ENCODE measurements around the gene NUP43. TPM values are rescaled to one million over a fixed set of nuclear protein-coding genes. Genes with fewer than 3 reads are reported as not detected.

The NUP43 gene
- total RNA-seq, 1 donor from 2014 or later, result 29.7 TPM

DNA sequence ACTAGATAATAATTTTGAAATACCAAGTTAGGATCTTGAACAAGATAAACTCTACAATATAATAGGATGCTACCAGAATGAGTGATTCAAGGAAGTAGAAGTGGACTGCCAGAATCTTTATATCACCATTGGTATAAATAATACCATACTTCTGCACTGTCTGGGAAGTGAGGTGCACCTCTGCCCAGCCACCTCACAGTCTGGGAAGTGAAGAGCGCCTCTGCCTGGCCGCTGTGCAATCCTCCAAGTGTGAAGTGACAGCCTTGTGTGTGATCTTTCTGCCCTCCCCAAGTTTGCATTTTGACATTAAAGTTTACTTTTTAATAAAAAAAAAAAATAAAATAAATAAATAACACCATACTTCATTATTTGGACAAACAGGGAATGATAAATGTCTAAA lies 47.2 kb downstream of the NUP43 start:
- intact Hi-C loops (cut with micrococcal nuclease), result no loop called here
- Histone ChIP-seq H3K4me3 (no peak overlapping the region), H3K4me1 (peaks cover 37% of the 10 kb centered on the region), H3K27me3 (ENCODE audit: low read depth) (no peaks in the 10 kb centered on the region), H3K27ac (replicated peaks) (no peak overlapping the region), H3K9me3 (replicated peaks) (no peaks in the 10 kb centered on the region), H3K36me3 (peaks cover 36% of the 10 kb centered on the region)
- DNase-seq, result no peak
- TF ChIP-seq CTCF (IDR thresholded peaks at IDR 0.05; ENCODE audit: borderline replicate concordance), result no peak

GRCh38 chr6:149698175-149698574 lies 48.2 kb downstream of the NUP43 start:
- Histone ChIP-seq H3K36me3 (peaks cover 46% of the 10 kb centered on the region), H3K27ac (replicated peaks) (no peak overlapping the region)
- intact Hi-C loops (cut with micrococcal nuclease), result no loop called here

GRCh38 chr6:149696901-149697300 lies 49.4 kb downstream of the NUP43 start:
- Histone ChIP-seq H3K27ac (replicated peaks) (no peak overlapping the region), H3K9me3 (replicated peaks) (no peaks in the 10 kb centered on the region), H3K4me1 (peaks cover 20% of the 10 kb centered on the region), H3K36me3 (peaks cover 57% of the 10 kb centered on the region), H3K27me3 (ENCODE audit: low read depth) (no peaks in the 10 kb centered on the region), H3K4me3 (no peak overlapping the region)
- no peak for DNase-seq
- TF ChIP-seq CTCF (IDR thresholded peaks at IDR 0.05; ENCODE audit: borderline replicate concordance), result no peak
- intact Hi-C loops (cut with micrococcal nuclease), result no loop called here

More at GRCh38 chr6:149698175-149698574, 48.2 kb downstream of the NUP43 start:
- peaks cover 33% of the 10 kb centered on the region for H3K4me1 ChIP-seq
- no peak for TF ChIP-seq CTCF (IDR thresholded peaks at IDR 0.05; ENCODE audit: borderline replicate concordance)
- H3K4me3 ChIP-seq, result no peak overlapping the region
- no peak for DNase-seq
- H3K27me3 ChIP-seq (ENCODE audit: low read depth), result no peaks in the 10 kb centered on the region
- no peaks in the 10 kb centered on the region for H3K9me3 ChIP-seq (replicated peaks)

- H3K9me3 ChIP-seq (replicated peaks), result no peaks in the 10 kb centered on the region
- no peaks in the 10 kb centered on the region for H3K27me3 ChIP-seq (ENCODE audit: low read depth)
- H3K36me3 ChIP-seq, result peaks cover 53% of the 10 kb centered on the region
- H3K4me1 ChIP-seq, result peaks cover 6% of the 10 kb centered on the region
- H3K4me3 ChIP-seq, result no peak overlapping the region
- intact Hi-C loops (cut with micrococcal nuclease), result no loop called here
- no peak for DNase-seq
- TF ChIP-seq CTCF (IDR thresholded peaks at IDR 0.05; ENCODE audit: borderline replicate concordance), result no peak
- H3K27ac ChIP-seq (replicated peaks), result no peak overlapping the region
These were observed 51.4 kb downstream of the NUP43 start for GRCh38 chr6:149694921-149695320.

DNA sequence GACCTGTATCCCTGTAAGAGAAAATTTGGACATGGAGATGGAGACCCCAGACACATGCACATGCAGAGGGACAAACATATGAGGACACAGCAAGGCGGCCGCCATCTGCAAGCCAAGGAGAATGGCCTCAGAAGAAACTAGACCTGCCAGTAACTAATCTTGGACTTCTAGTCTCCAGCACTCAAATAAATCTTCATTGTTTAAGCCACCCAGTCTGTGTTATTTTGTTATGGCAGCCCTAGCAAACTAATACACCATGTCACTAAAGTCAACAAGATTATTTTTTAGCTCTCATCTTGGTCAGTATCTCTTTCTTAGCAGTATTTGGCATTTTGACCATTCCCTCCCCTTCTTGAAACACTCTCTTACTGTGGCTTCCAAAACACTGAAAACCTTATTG lies 55.1 kb downstream of the NUP43 start:
- TF ChIP-seq CTCF (IDR thresholded peaks at IDR 0.05; ENCODE audit: borderline replicate concordance), result no peak
- peaks cover 39% of the 10 kb centered on the region for H3K36me3 ChIP-seq
- no peak for DNase-seq
- H3K4me1 ChIP-seq, result peaks cover 6% of the 10 kb centered on the region
- H3K27me3 ChIP-seq (ENCODE audit: low read depth), result no peaks in the 10 kb centered on the region
- intact Hi-C loops (cut with micrococcal nuclease), result no loop called here
- no peak overlapping the region for H3K27ac ChIP-seq (replicated peaks)
- H3K4me3 ChIP-seq, result no peak overlapping the region
- no peaks in the 10 kb centered on the region for H3K9me3 ChIP-seq (replicated peaks)

- Histone ChIP-seq H3K4me1 (peaks cover 32% of the 10 kb centered on the region), H3K9me3 (replicated peaks) (no peaks in the 10 kb centered on the region), H3K27ac (replicated peaks) (peak overlapping the region; percentile 9), H3K4me3 (no peak overlapping the region), H3K27me3 (ENCODE audit: low read depth) (no peaks in the 10 kb centered on the region), H3K36me3 (peaks cover 46% of the 10 kb centered on the region)
- intact Hi-C loops (cut with micrococcal nuclease), result no loop called here
- TF ChIP-seq CTCF (IDR thresholded peaks at IDR 0.05; ENCODE audit: borderline replicate concordance), result no peak
- DNase-seq, result no peak
These were observed 60.1 kb downstream of the NUP43 start for GRCh38 chr6:149686230-149686629.

Measured in left ventricle myocardium inferior (tissue), 1 donor.